Measurements from ENCODE around the gene TMSB10. TPM values are rescaled to one million over a fixed set of nuclear protein-coding genes. Genes with fewer than 3 reads are reported as not detected.
"Not testable (repeated sequence)": the region's sequence is repeated elsewhere in the genome, so short reads cannot be mapped to it uniquely, and the experiment has no call there.

TMSB10 gene
- total RNA-seq, 1 donor from 2014 or later = 2,498 TPM

DNA sequence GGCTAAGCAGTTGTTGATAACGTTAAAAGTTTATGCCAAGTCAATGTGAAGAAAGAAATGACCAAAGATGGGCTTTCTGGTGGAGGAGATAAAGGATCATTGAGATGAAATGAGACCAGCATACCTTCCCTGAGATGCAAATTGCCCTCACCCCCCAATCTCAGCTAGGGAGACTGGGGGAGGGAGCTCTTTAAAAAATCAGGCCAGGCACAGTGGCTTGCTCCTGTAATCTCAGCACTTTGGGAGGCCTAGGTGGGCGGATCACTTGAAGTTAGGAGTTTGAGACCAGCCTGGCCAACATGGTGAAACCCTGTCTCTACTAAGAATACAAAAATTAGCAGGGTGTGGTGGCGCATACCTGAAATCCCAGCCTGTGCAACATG lies 34.6 kb downstream of the TMSB10 start:
- no peak for DNase-seq

DNA sequence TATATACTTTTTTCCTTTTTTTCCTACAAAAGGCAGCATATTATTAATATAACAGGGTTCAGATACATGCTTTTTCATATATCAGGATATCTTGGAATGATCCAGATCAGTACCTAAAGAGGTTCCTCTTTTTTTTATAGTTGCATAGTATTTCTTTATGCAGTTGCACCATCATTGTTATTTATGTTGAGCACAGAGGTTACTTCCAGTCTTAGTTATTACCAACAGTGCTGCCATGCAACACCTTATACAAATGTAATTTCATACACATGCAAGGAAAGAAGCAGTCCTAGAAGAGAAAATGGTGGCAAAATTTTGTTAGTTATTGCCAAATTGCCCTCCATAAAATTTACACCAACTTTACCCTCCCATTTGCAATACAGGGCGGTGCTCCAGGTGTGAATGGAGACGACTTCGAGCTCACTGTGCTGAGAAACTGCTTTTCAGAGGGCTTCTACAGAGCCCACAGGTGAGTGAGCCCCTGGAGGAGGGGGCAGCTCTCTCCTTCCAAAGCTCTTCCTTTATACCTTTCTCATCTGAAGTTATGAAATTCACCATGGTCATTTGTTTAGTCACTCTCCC lies 35.5 kb downstream of the TMSB10 start:
- no peak for DNase-seq

DNA sequence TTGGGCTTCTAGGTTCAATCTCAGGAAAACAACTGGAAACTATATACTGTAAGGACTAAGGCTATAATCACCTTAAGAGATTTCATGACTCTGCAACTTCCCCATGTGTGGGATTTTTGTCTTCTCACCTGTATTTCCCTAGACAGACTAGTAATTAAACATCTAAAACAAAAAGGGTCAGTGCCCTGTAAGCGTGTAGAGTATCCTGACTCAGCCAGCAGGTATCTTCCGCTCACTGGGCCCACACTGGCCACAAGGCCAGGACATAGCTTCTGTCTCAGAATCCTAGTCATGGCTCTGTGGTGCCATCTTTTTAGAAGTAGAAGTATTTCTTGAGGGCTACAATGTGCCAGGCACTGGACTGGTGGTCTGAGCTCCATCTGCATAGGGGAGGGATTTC lies 36.7 kb downstream of the TMSB10 start:
- no peak for DNase-seq

DNA sequence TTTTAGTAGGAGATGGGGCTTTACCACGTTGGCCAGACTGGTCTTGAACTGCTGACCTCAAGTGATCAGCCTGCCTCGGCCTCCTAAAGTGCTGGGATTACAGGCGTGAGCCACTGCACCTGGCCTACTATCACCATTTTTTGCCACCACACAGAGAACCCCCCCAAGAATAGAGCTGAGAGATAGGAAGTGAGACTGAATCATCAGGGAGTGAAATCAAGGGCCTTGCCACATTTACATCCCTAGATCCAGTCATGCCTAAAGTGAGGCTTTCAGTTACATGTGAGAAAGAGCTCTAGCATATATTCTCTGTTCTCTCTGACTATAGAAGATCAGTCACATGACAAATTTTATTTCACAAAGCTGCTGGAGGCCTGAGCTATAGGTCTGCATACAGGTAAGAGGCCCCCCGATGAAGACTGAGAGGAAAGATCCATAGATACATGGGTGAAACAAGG lies 37.5 kb downstream of the TMSB10 start:
- no peak for DNase-seq

DNA sequence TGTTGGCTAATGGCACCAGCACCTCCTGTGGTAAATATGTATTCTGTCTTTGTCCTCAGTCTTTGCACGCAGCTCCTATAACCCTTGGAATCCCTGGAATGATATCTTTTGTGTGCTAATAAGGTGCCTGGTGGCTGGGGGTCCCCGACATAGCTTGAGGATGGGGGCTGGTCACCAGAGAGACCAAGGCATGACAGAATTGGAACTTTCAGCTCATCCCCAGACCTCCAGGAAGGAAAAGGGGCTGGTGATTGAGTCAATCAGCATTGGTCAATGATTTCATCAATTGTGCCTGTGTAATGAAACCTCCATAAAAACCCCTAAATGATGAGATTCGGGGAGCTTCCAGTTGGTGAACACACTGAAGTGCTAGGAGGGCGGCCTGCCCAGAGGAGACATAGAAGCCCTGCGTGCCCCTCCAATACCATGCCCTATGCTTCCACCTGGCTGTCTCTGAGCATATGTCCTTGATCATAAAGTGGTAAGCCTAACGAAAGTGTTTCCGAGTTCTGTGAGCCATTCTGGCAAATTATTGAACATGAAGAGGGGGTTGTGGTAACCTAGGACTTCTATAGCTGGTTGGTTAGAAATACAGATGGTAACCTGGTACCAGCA lies 38.9 kb downstream of the TMSB10 start:
- no peak for DNase-seq

DNA sequence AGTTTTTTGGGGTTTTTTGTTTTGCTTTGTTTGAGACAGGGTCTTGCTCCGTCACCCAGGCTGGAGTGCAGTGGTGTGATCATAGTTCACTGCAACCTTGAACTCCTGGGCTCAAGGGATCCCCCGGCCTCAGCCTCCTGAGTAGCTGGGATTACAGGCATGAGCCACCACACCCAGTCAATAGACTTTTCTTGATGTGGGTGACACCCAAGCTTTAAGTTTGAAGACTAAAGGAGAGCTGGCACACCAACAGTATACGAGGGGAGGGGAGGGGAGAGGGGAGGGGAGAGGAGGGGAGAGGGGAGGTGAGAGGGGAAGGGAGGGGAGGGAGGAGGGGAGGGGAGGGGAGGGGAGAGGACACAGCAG lies 40.4 kb downstream of the TMSB10 start:
- DNase-seq = not testable (repeated sequence)

DNA sequence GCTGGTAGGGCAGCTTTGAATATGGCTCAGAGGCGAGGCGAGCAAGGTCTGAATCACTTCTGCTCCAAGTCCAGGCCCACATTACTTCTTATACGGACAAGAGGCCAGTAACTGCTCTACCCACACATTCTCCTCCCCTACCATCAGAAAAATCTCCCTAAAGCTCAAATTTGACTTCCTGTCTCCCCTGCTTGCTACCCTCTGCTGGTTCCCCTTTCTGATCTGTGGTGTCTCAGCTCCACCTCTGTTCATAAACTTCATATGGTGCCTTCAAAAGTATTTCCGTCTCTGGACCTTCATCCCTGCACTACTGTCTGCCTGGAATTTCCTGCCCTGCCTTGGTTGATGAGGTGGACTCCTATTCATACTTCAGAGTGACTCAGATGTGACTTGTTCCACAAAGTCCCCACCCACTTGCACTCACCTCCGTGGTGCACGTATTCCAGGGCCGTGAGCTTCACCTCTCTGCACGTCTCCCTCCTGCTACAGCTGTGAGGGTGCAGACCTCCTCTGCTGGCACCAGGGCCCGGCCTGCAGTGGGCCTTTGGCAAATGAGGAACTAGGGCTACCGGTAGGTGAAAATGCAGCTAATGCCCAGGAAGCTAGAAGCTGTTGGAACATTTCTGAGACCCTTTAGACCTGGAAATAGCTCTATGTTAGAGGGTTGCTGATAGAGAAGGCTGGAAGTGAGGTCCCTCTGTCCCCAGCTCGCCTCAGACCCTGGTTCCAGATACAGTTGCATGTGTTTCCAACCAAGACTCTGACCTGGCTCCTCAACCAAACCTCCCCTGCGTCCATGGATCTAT lies 41.0 kb downstream of the TMSB10 start:
- DNase-seq = no peak

DNA sequence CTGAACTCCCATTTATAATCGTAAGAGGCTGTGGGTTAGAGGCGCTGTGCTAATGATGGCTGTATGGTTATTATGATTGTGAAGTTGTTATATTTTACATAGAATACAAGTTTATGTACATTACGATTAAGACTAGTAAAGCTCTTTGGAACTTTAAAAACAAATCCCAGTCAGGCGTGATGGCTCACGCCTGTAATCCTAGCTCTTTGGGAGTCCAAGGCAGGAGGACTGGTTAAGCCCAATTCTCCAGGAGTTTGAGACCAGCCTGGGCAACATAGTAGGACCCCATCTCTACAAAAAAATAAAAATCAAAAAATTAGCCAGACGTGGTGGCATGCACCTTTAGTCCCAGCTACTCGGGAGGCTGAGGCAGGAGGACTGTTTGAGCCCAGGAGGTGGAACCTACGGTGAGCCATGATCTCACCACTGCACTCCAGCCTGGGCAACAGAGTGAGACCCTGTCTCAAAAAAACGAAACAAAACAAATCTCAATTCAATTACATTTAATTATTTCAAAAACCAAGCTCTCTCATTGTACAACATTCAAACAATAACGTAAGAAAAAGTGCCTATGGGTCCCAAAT lies 41.6 kb downstream of the TMSB10 start:
- no peak for DNase-seq

DNA sequence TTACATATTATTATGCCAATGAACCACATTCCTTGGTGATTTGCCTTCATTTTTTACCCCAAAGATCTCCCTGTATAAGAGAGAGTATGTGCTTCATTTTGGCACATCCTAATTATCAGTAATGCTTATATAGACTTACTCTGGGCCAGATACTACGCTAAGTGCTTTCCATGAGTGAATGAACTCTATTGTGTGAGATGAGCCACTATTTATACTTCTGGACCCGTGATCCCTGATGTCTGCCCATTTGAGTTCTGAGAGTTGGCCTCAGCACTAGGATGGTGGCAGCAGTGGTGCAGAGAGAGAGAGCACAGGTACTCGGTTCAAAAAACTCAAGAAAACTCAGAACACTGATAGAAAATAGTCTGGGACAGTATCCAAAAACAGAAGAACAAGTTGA lies 48.1 kb downstream of the TMSB10 start:
- DNase-seq = no peak

DNA sequence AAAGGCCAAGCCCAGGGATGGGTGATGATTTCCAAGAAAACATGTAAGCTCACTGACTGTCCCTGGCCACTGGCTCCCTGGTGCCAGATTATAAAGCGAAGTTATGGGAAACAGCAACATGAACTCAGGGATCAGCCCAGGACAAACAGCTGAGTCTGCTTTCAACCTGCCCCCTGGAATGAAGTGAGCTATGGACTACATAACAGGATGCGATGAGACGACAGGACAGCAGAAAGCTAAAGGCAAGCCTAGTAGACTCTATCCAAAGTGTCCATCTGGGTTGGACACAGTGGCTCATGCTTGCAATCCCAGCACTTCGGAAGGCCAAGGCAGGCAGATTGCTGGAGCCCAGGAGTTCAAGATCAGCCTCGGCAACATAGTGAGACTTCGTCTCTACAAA lies 48.9 kb downstream of the TMSB10 start:
- no peak for DNase-seq

Other genes starting within 250 kb of the TMSB10 start
- 1.1 TPM for gene TRABD2A, start 24.6 kb upstream of the TMSB10 start, total RNA-seq
- gene KCMF1, start 65.5 kb downstream of the TMSB10 start, total RNA-seq = 48.8 TPM
- 1.1 TPM for gene TCF7L1, start 227.7 kb downstream of the TMSB10 start, total RNA-seq